Gastrocnemius medialis (tissue), 4 donors: Measurements from ENCODE around the gene LIFR.

Source experiments
- CTCF ChIP-seq, 5 experiments: fragments of 450-650 bp in 3 of 5; fragments of 200-600 bp in 2 of 5; sonication (generic) in 2 of 5; IDR thresholded peaks in 4 of 5; conservative IDR thresholded peaks in 1 of 5; 1 replicate in 4 of 5; 2 replicates in 1 of 5; pipeline ENCODE4 v1.5.1; 2016 to 2019; ENCODE audit warnings: antibody characterized with exemption in 5 of 5, mild to moderate bottlenecking in 3 of 5, moderate library complexity in 3 of 5
- POLR2A ChIP-seq, 2 donors: fragments of 450-650 bp; IDR thresholded peaks; one replicate each; pipeline ENCODE4 v1.6.1; 2017; ENCODE audit warnings: antibody characterized with exemption in 2 of 2, mild to moderate bottlenecking in 2 of 2, moderate library complexity in 2 of 2

GRCh38 chr5:38581597-38581996 lies 25.2 kb upstream of the LIFR start:
- TF ChIP-seq CTCF (IDR thresholded peaks at IDR 0.05 in 4 of 5, conservative IDR thresholded peaks at IDR 0.05 in 1 of 5) (no peak), POLR2A (IDR thresholded peaks at IDR 0.05) (no peak)
